ENCODE data around the gene ZNF764.

DNA sequence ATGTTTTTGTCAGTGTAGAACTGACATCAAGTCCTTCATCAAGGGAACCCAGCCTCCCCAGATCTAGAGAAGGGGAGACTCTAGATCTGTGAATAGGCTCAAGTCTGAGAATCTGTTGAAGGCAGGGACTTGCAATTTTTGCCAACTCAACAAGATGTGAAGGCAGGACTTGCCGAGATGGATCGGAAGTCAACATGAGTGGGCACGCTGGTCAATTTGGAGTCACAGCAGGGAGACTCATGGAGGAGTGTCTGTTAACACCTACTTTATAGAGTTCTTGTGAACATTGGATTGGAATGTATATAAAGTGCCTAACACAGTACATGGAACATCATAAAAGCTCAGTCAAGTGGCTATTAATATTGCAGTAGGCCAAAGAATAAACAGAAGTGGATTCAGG, 42.0 kb upstream of the ZNF764 start:
- TF ChIP-seq, protein P1, sequence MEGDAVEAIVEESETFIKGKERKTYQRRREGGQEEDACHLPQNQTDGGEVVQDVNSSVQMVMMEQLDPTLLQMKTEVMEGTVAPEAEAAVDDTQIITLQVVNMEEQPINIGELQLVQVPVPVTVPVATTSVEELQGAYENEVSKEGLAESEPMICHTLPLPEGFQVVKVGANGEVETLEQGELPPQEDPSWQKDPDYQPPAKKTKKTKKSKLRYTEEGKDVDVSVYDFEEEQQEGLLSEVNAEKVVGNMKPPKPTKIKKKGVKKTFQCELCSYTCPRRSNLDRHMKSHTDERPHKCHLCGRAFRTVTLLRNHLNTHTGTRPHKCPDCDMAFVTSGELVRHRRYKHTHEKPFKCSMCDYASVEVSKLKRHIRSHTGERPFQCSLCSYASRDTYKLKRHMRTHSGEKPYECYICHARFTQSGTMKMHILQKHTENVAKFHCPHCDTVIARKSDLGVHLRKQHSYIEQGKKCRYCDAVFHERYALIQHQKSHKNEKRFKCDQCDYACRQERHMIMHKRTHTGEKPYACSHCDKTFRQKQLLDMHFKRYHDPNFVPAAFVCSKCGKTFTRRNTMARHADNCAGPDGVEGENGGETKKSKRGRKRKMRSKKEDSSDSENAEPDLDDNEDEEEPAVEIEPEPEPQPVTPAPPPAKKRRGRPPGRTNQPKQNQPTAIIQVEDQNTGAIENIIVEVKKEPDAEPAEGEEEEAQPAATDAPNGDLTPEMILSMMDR (IDR thresholded peaks at IDR 0.05 in 4 of 5, conservative IDR thresholded peaks at IDR 0.05 in 1 of 5), result no peak
- no peak for TF ChIP-seq POLR2A (IDR thresholded peaks at IDR 0.05)

Measured in gastrocnemius medialis (tissue), 4 donors.